Right lobe of liver (tissue), 6 donors: Measurements from ENCODE around the gene ALOXE3. TPM values are rescaled to one million over a fixed set of nuclear protein-coding genes. Genes with fewer than 3 reads are reported as not detected.

Source experiments
- ATAC-seq, 4 donors: fragments of 200-7000 bp; cut with Tn5 transposase; one replicate each; pipeline ENCODE4 v1.9.1; 2020; ENCODE audit warnings: mild to moderate bottlenecking in 4 of 4, moderate library complexity in 4 of 4
- DNase-seq, 3 donors: peaks; one replicate each; pipeline ENCODE4 v3.0.0-alpha.2; 2020
- H3K27ac ChIP-seq, 3 donors: fragments of 200-600 bp; one replicate each; pipeline ENCODE4 v1.8.0; 2022
- H3K27me3 ChIP-seq, 2 donors: fragments of 200-600 bp; one replicate each; pipeline ENCODE4 v1.8.0; 2022
- H3K36me3 ChIP-seq, 4 donors: fragments of 200-600 bp; sonication (generic) in 1 of 4; one replicate each; pipeline versions ENCODE4 v1.5.1 to v1.8.0; 2017 to 2022; ENCODE audit warnings: control low read depth in 1 of 4
- H3K4me1 ChIP-seq, 4 donors: fragments of 200-600 bp; sonication (generic) in 1 of 4; one replicate each; pipeline versions ENCODE4 v1.5.1 to v1.8.0; 2017 to 2022; ENCODE audit warnings: control low read depth in 1 of 4
- H3K4me3 ChIP-seq, 3 donors: fragments of 200-600 bp; one replicate each; pipeline ENCODE4 v1.8.0; 2022
- H3K9me3 ChIP-seq, 4 donors: fragments of 200-600 bp; sonication (generic) in 1 of 4; one replicate each; pipeline versions ENCODE4 v1.5.1 to v1.8.0; 2017 to 2022; ENCODE audit warnings: control low read depth in 1 of 4
- POLR2A ChIP-seq: fragments of 450-650 bp; IDR thresholded peaks from one replicate; pipeline ENCODE4 v1.6.1; 2017; ENCODE audit warnings: antibody characterized with exemption, mild to moderate bottlenecking
- WGBS: methylation state at CpG from one replicate; pipeline ENCODE4 v1.1.6; 2018; ENCODE audit warnings: low coverage, low lambda C conversion rate; ENCODE audit not compliant: insufficient coverage; ENCODE audit errors: missing lambda C conversion rate; 5-methylcytosine and 5-hydroxymethylcytosine counted together
- intact Hi-C, 2 donors: fragments of 100-400 bp; cut with DNase I; formaldehyde crosslinking; loops; one replicate each; pipeline versions ENCODE4 v1.11.2 to v1.14.1; 2022
- total RNA-seq, 6 experiments: library from RNA; depleted of rRNA in 2 of 6; stranded (reverse); fragments of >200 nt in 2 of 6; fragmentation: NEBNext Ultra II Directional in 3 of 6; extraction: Animal tissue kit (Norgen Biotek cat#: 25700) in 3 of 6; gene quantifications; one replicate each; pipeline versions ENCODE4 v1.1.0 to v1.2.4, GENCODE V29; 2016 to 2023
- TF ChIP-seq, protein P1 (sequence below), 4 donors: fragments of 200-600 bp in 3 of 4; fragments of 450-650 bp in 1 of 4; IDR thresholded peaks; one replicate each; pipeline versions ENCODE4 v1.5.1 to v1.8.0; 2016 to 2022; ENCODE audit warnings: antibody characterized with exemption in 4 of 4, mild to moderate bottlenecking in 2 of 4
- donor health status: DM: no; HTN: yes; CAD: no.
- donor health status: DM: no; HTN: no; CAD: no.
- donor health status: DM: no; HTN: no; CAD: no.
- donor health status: DM: no; HTN: yes; CAD: no.
- donor health status: DM: no; HTN: yes; CAD: no.

Gene ALOXE3
- total RNA-seq, 6 experiments from 2014 or later: not detected

GRCh38 chr17:8051831-8052230, 66.5 kb downstream of the ALOXE3 start:
- TF ChIP-seq POLR2A: no peak
- TF ChIP-seq, protein P1, sequence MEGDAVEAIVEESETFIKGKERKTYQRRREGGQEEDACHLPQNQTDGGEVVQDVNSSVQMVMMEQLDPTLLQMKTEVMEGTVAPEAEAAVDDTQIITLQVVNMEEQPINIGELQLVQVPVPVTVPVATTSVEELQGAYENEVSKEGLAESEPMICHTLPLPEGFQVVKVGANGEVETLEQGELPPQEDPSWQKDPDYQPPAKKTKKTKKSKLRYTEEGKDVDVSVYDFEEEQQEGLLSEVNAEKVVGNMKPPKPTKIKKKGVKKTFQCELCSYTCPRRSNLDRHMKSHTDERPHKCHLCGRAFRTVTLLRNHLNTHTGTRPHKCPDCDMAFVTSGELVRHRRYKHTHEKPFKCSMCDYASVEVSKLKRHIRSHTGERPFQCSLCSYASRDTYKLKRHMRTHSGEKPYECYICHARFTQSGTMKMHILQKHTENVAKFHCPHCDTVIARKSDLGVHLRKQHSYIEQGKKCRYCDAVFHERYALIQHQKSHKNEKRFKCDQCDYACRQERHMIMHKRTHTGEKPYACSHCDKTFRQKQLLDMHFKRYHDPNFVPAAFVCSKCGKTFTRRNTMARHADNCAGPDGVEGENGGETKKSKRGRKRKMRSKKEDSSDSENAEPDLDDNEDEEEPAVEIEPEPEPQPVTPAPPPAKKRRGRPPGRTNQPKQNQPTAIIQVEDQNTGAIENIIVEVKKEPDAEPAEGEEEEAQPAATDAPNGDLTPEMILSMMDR (IDR thresholded peaks at IDR 0.05): no peak
- peaks cover 0 to 12% (median 0%) of the 10 kb centered on the region in 4 donors for H3K4me1 ChIP-seq
- H3K9me3 ChIP-seq: no peaks in the 10 kb centered on the region
- ATAC-seq: no peak
- no peaks in the 10 kb centered on the region for H3K27me3 ChIP-seq
- 70% methylated on average over 6 of the region's 7 CpGs for WGBS
- no peak overlapping the region for H3K4me3 ChIP-seq
- H3K27ac ChIP-seq: no peak overlapping the region
- no peak for DNase-seq
- no peaks in the 10 kb centered on the region for H3K36me3 ChIP-seq
- intact Hi-C loops: no loop called here

DNA sequence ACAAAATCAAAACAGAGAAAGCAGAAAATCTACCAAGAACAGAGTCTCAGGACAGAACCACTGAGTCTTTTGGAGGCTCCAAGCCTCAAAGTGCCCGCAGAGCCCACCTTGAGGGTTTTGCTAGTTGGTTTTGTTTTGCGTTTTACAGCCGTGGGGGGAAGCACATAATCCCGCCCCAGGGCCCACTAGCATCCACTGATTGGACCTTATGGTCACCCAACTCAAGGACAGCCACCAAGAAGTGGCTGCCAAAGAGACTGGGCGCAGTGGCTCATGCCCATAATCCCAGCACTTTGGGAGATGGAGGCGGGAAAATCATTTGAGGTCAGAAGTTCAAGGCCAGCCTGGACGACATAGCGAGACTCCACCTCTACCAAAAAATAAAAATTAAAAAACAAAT, 69.6 kb downstream of the ALOXE3 start:
- Histone ChIP-seq H3K27ac (no peak overlapping the region), H3K27me3 (no peaks in the 10 kb centered on the region), H3K9me3 (no peaks in the 10 kb centered on the region), H3K36me3 (no peaks in the 10 kb centered on the region), H3K4me3 (no peak overlapping the region), H3K4me1 (no peaks in the 10 kb centered on the region)
- ATAC-seq: no peak
- WGBS: 60% methylated on average over 4 of the region's 8 CpGs
- intact Hi-C loops: loop anchor here in 1 of 2 donors (10.0 kb wide), 1 partner anchor 144 kb away; no protein-coding TSS in a partner anchor
- TF ChIP-seq, protein P1 (IDR thresholded peaks at IDR 0.05): no peak
- no peak for TF ChIP-seq POLR2A
- DNase-seq: no peak

DNA sequence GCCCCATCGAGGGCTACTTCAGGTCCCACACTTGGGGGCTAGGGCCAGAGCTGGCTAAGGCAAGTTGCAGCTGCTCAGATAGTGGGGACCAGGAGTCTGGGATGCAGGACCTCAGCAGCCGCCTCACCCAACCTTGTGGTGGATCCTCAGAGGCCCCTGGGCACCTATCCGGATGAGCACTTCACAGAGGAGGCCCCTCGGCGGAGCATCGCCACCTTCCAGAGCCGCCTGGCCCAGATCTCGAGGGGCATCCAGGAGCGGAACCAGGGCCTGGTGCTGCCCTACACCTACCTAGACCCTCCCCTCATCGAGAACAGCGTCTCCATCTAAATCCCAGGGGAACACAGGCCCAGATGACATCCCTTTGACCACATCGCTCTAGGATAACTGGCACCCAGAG, 70.1 kb downstream of the ALOXE3 start:
- no peaks in the 10 kb centered on the region for H3K36me3 ChIP-seq
- intact Hi-C loops: loop anchor here in 1 of 2 donors (10.0 kb wide), 1 partner anchor 143 kb away; no protein-coding TSS in a partner anchor
- no peaks in the 10 kb centered on the region for H3K27me3 ChIP-seq
- H3K27ac ChIP-seq: no peak overlapping the region
- H3K9me3 ChIP-seq: no peaks in the 10 kb centered on the region
- ATAC-seq (no peak), DNase-seq (no peak)
- H3K4me1 ChIP-seq: no peaks in the 10 kb centered on the region
- H3K4me3 ChIP-seq: no peak overlapping the region
- no CpG with 5 or more reads among the region's 12 CpGs for WGBS
- TF ChIP-seq POLR2A: no peak
- TF ChIP-seq, protein P1 (IDR thresholded peaks at IDR 0.05): no peak

DNA sequence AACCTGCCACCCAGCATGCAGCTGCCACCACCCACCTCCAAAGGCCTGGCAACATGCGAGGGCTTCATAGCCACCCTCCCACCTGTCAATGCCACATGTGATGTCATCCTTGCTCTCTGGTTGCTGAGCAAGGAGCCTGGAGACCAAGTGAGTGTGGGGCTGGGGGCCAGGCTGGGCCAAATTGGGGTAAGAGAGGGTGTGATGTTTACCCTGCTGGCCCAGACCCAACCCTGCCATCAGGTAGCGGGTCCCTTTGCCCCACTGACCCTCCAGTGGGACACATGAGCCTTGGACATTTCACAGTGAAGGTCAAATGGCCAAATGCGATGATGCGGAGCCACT, 70.6 kb downstream of the ALOXE3 start:
- WGBS: 60% methylated on average over 1 of the region's 4 CpGs
- no peak overlapping the region for H3K4me3 ChIP-seq
- no peak for DNase-seq

More for the DNA sequence above, 70.6 kb downstream of the ALOXE3 start:
- intact Hi-C loops: loop anchor here in 1 of 2 donors (10.0 kb wide), 1 partner anchor 143 kb away; no protein-coding TSS in a partner anchor
- ATAC-seq: no peak
- no peaks in the 10 kb centered on the region for H3K36me3 ChIP-seq
- H3K27me3 ChIP-seq: no peaks in the 10 kb centered on the region
- no peaks in the 10 kb centered on the region for H3K4me1 ChIP-seq
- no peak for TF ChIP-seq POLR2A
- TF ChIP-seq, protein P1 (IDR thresholded peaks at IDR 0.05): no peak
- H3K27ac ChIP-seq: no peak overlapping the region
- H3K9me3 ChIP-seq: no peaks in the 10 kb centered on the region
